ENCODE results near the gene FCRL2. TPM values are rescaled to one million over a fixed set of nuclear protein-coding genes. Genes with fewer than 3 reads are reported as not detected.
A peak's percentile ranks its signal among the peaks of the same experiment; 100 is the strongest.

The FCRL2 gene
- total RNA-seq, 2 donors from 2014 or later: not detected

GRCh38 chr1:157734321-157734720 lies 42.6 kb downstream of the FCRL2 start:
- no peaks in the 10 kb centered on the region for H3K27me3 Mint-ChIP-seq (ENCODE audit: low read depth)
- no peak overlapping the region for H3K27ac Mint-ChIP-seq
- H3K4me3 Mint-ChIP-seq: no peak overlapping the region
- no peaks in the 10 kb centered on the region for H3K36me3 Mint-ChIP-seq (ENCODE audit: insufficient read depth in 2 of 2)
- H3K9me3 Mint-ChIP-seq: no peaks in the 10 kb centered on the region
- no peak for DNase-seq
- no peak for ATAC-seq (replicated peaks in 1 of 2)
- H3K4me1 Mint-ChIP-seq (ENCODE audit: low read depth): no peaks in the 10 kb centered on the region

GRCh38 chr1:157732755-157733154 lies 44.2 kb downstream of the FCRL2 start:
- H3K9me3 Mint-ChIP-seq: peaks cover 0 to 2% of the 10 kb centered on the region in 2 donors
- H3K4me1 Mint-ChIP-seq (ENCODE audit: low read depth): no peaks in the 10 kb centered on the region
- H3K27me3 Mint-ChIP-seq (ENCODE audit: low read depth): no peaks in the 10 kb centered on the region
- peak overlapping the region; percentile 80 for H3K27ac Mint-ChIP-seq
- H3K4me3 Mint-ChIP-seq: no peak overlapping the region
- peak in 1 of 2 donors; percentile 19 for ATAC-seq (replicated peaks in 1 of 2)
- no peak for DNase-seq
- H3K36me3 Mint-ChIP-seq (ENCODE audit: insufficient read depth in 2 of 2): no peaks in the 10 kb centered on the region

DNA sequence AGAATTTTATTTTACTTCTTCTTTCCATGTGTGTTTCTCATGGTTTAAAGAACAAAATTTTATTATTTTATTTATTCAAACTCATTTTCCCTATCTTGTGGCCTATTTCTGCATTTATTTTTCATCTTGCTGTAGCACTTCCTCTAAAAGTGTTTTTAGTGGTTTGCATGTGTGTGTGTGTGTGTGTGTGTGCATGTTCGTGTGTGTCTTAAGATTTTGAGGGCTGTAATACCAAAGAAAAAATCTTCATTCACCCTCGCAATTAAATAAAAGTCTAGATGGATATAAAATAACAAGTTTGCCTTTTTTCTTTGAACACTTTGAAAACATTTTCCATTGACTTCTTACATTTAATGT lies 51.7 kb downstream of the FCRL2 start:
- Mint-ChIP-seq H3K4me1 (ENCODE audit: low read depth) (no peaks in the 10 kb centered on the region), H3K27ac (peak overlapping the region; percentile 31)
- no peak for ATAC-seq (replicated peaks in 1 of 2)

DNA sequence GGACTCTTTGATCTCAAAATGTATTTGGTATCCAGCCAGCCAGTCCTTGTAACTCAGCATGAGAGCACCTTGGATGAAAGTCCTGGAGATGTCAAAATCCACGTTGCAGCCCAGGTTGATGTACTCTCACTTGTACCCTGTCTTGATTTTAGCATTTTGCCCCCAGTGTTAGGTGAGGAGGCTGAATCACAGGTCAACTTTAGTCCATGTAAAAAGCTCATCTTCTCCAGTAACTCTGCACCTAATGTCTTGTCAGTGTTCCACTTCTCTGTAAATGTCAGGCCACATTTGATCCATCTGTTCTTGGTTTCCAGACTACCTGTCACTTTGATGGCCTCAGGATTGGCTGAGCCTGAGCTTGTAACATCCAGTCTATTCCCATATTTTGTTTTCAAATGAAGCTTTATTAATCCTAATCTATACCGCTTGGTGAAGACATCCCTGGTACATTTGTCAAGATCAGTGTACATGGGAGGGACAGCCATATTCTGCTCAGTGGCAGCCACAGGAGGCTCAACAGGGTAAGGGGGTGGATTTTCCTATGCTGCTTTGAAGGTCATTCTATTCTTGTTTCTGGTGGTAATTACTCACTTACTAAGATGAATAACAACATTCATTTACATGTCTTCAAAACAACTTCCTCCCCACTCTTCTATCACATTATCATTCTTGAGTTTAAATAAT lies 52.3 kb downstream of the FCRL2 start:
- peaks cover 4 to 10% of the 10 kb centered on the region in 2 donors for H3K9me3 Mint-ChIP-seq
- ATAC-seq (replicated peaks in 1 of 2): peak; percentile 53 to 60
- H3K36me3 Mint-ChIP-seq (ENCODE audit: insufficient read depth in 2 of 2): peaks cover 0 to 5% of the 10 kb centered on the region in 2 donors
- H3K27me3 Mint-ChIP-seq (ENCODE audit: low read depth): no peaks in the 10 kb centered on the region
- no peaks in the 10 kb centered on the region for H3K4me1 Mint-ChIP-seq (ENCODE audit: low read depth)
- H3K27ac Mint-ChIP-seq: peak overlapping the region; percentile 72
- no peak for DNase-seq
- H3K4me3 Mint-ChIP-seq: no peak overlapping the region

More for the DNA sequence above, 51.7 kb downstream of the FCRL2 start:
- Mint-ChIP-seq H3K9me3 (peaks cover 4 to 10% of the 10 kb centered on the region in 2 donors), H3K27me3 (ENCODE audit: low read depth) (no peaks in the 10 kb centered on the region), H3K4me3 (no peak overlapping the region), H3K36me3 (ENCODE audit: insufficient read depth in 2 of 2) (peaks cover 0 to 5% of the 10 kb centered on the region in 2 donors)
- no peak for DNase-seq

DNA sequence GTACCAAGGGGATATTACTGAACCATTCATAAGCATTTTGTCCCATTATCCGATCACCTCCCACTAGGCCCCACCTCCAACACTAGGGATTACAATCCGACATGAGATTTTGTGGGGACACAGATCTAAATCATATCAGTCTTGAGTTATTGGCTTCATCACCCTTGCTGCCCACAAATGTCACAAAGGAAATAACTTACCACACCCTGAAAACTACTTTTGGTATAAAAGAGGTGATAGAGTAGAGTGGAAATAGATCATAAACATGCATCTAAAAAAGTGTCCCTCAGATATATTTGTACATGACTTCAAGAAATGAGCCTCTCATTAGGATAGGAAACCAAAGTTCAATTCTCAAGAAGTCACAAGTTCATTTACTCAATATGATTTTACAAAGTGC lies 53.8 kb downstream of the FCRL2 start:
- peaks cover 0 to 5% of the 10 kb centered on the region in 2 donors for H3K36me3 Mint-ChIP-seq (ENCODE audit: insufficient read depth in 2 of 2)
- no peak overlapping the region for H3K27ac Mint-ChIP-seq
- H3K4me1 Mint-ChIP-seq (ENCODE audit: low read depth): no peaks in the 10 kb centered on the region
- no peak for ATAC-seq (replicated peaks in 1 of 2)
- H3K9me3 Mint-ChIP-seq: peaks cover 2 to 10% of the 10 kb centered on the region in 2 donors
- H3K27me3 Mint-ChIP-seq (ENCODE audit: low read depth): no peaks in the 10 kb centered on the region
- no peak for DNase-seq
- H3K4me3 Mint-ChIP-seq: no peak overlapping the region

GRCh38 chr1:157721985-157722384 lies 54.9 kb downstream of the FCRL2 start:
- H3K27ac Mint-ChIP-seq: no peak overlapping the region
- peaks cover 0 to 5% of the 10 kb centered on the region in 2 donors for H3K36me3 Mint-ChIP-seq (ENCODE audit: insufficient read depth in 2 of 2)
- H3K4me3 Mint-ChIP-seq: no peak overlapping the region
- no peaks in the 10 kb centered on the region for H3K4me1 Mint-ChIP-seq (ENCODE audit: low read depth)
- H3K9me3 Mint-ChIP-seq: peaks cover 2 to 10% of the 10 kb centered on the region in 2 donors
- DNase-seq: no peak
- no peak for ATAC-seq (replicated peaks in 1 of 2)
- H3K27me3 Mint-ChIP-seq (ENCODE audit: low read depth): no peaks in the 10 kb centered on the region

DNA sequence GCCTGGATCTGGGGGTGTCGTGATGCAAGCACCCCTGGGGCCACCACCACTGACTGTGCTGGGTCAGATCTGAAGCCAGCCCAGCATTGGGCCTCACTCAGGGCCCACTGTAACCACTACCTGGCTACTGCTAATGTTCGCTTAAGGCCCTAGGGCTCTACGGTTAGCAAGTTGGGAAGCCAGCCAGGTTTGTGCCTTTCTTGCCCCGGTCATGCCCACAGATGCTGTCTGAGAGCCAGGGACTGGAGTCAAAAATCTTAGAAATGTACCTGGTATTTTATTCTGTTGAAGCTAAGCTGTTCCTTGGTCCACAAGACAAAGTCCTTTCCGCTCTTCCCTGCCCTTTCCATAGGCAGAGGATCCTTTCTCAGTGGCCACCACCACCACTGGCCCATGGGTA lies 61.2 kb downstream of the FCRL2 start:
- no peaks in the 10 kb centered on the region for H3K4me1 Mint-ChIP-seq (ENCODE audit: low read depth)
- no peaks in the 10 kb centered on the region for H3K27me3 Mint-ChIP-seq (ENCODE audit: low read depth)
- H3K9me3 Mint-ChIP-seq: no peaks in the 10 kb centered on the region
- DNase-seq (no peak), ATAC-seq (replicated peaks in 1 of 2) (no peak)
- H3K4me3 Mint-ChIP-seq: no peak overlapping the region
- no peaks in the 10 kb centered on the region for H3K36me3 Mint-ChIP-seq (ENCODE audit: insufficient read depth in 2 of 2)
- no peak overlapping the region for H3K27ac Mint-ChIP-seq

GRCh38 chr1:157711802-157712201 lies 65.1 kb downstream of the FCRL2 start:
- no peak for DNase-seq
- Mint-ChIP-seq H3K4me1 (ENCODE audit: low read depth) (no peaks in the 10 kb centered on the region), H3K27ac (no peak overlapping the region), H3K27me3 (ENCODE audit: low read depth) (no peaks in the 10 kb centered on the region), H3K36me3 (ENCODE audit: insufficient read depth in 2 of 2) (no peaks in the 10 kb centered on the region), H3K9me3 (no peaks in the 10 kb centered on the region), H3K4me3 (no peak overlapping the region)
- no peak for ATAC-seq (replicated peaks in 1 of 2)

DNA sequence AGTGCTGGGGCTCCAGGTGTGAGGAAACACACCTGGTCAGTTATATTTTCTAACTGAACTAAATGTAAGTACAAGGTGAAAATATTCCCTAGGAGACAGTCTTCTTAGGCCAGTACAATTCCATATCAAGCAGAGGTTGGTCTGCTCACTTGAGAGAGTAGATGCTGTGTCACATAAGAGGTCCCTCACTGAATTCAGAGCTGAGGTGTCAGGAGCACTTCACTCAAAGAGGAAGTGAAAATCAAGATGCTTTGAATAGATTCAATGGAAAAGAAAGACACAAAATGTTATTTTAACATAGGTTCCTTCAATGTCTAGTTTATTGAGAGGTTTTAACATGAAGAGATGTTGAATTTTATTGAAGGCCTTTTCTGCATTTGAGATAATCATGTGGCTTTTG lies 72.1 kb downstream of the FCRL2 start:
- H3K27ac Mint-ChIP-seq: peak overlapping the region; percentile 38
- no peaks in the 10 kb centered on the region for H3K36me3 Mint-ChIP-seq (ENCODE audit: insufficient read depth in 2 of 2)
- no peak overlapping the region for H3K4me3 Mint-ChIP-seq
- no peak for DNase-seq
- H3K4me1 Mint-ChIP-seq (ENCODE audit: low read depth): no peaks in the 10 kb centered on the region
- H3K9me3 Mint-ChIP-seq: peaks cover 0 to 1% of the 10 kb centered on the region in 2 donors
- no peaks in the 10 kb centered on the region for H3K27me3 Mint-ChIP-seq (ENCODE audit: low read depth)
- no peak for ATAC-seq (replicated peaks in 1 of 2)

GRCh38 chr1:157703981-157704380 lies 73.0 kb downstream of the FCRL2 start:
- no peaks in the 10 kb centered on the region for H3K27me3 Mint-ChIP-seq (ENCODE audit: low read depth)
- no peaks in the 10 kb centered on the region for H3K4me1 Mint-ChIP-seq (ENCODE audit: low read depth)
- no peak overlapping the region for H3K4me3 Mint-ChIP-seq
- H3K9me3 Mint-ChIP-seq: peaks cover 0 to 1% of the 10 kb centered on the region in 2 donors
- ATAC-seq (replicated peaks in 1 of 2) (no peak), DNase-seq (no peak)
- peak overlapping the region; percentile 12 for H3K27ac Mint-ChIP-seq
- H3K36me3 Mint-ChIP-seq (ENCODE audit: insufficient read depth in 2 of 2): no peaks in the 10 kb centered on the region

DNA sequence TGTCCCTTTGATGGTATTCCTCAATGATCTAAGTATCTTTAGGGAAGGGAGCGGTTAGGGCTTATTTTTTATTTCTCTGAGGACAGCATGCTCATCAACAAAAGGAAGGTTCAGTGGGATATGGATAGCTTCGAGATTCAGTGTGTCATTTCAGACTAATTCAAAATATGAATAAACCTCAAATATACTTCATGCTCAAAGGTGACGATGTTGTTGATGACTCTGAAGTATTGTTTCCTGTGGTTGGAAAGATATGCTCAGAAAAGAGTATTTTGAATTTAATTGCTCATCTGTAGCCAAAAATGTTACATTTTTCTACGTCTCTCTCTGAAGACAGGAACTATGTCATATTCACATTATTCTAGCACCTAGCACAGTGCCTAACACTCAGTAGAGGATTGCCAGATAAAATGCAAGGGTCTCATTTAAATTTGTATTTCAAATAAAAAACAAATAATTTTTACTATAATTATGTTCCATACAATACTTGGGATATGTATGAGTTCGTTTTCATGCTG lies 74.6 kb downstream of the FCRL2 start:
- Mint-ChIP-seq H3K36me3 (ENCODE audit: insufficient read depth in 2 of 2) (no peaks in the 10 kb centered on the region), H3K4me3 (peak overlapping the region in 1 of 2 donors; percentile 3), H3K4me1 (ENCODE audit: low read depth) (no peaks in the 10 kb centered on the region), H3K27ac (no peak overlapping the region), H3K27me3 (ENCODE audit: low read depth) (no peaks in the 10 kb centered on the region), H3K9me3 (peaks cover 0 to 1% of the 10 kb centered on the region in 2 donors)
- ATAC-seq (replicated peaks in 1 of 2) (peak; percentile 31 to 51), DNase-seq (no peak)

GRCh38 chr1:157700732-157701131 lies 76.2 kb downstream of the FCRL2 start, which contains the start of gene FCRL3:
Gene FCRL3, minus strand, starts transcription at chr1:157700769. Its CDS starts 280 bp downstream, at chr1:157700489.
- peak within 1 kb of the TSS; percentile 72 for H3K27ac Mint-ChIP-seq

GRCh38 chr1:157700305-157700704 lies 76.6 kb downstream of the FCRL2 start:
- peak in 1 of 2 donors; percentile 8 for ATAC-seq (replicated peaks in 1 of 2)
- no peaks in the 10 kb centered on the region for H3K9me3 Mint-ChIP-seq
- H3K4me1 Mint-ChIP-seq (ENCODE audit: low read depth): no peaks in the 10 kb centered on the region
- no peak for DNase-seq
- H3K36me3 Mint-ChIP-seq (ENCODE audit: insufficient read depth in 2 of 2): no peaks in the 10 kb centered on the region
- no peaks in the 10 kb centered on the region for H3K27me3 Mint-ChIP-seq (ENCODE audit: low read depth)
- peak overlapping the region; percentile 72 for H3K27ac Mint-ChIP-seq
- H3K4me3 Mint-ChIP-seq: peak overlapping the region in 1 of 2 donors; percentile 55

More at GRCh38 chr1:157700732-157701131, 76.2 kb downstream of the FCRL2 start, which contains the start of gene FCRL3:
- no peaks in the 10 kb centered on the region for H3K36me3 Mint-ChIP-seq (ENCODE audit: insufficient read depth in 2 of 2)
- H3K27me3 Mint-ChIP-seq (ENCODE audit: low read depth): no peaks in the 10 kb centered on the region
- H3K4me3 Mint-ChIP-seq: peak within 1 kb of the TSS in 1 of 2 donors; percentile 55
- no peak for DNase-seq
- no peaks in the 10 kb centered on the region for H3K4me1 Mint-ChIP-seq (ENCODE audit: low read depth)
- ATAC-seq (replicated peaks in 1 of 2): peak in 1 of 2 donors; percentile 60
- no peaks in the 10 kb centered on the region for H3K9me3 Mint-ChIP-seq

Measured in activated T-cell treated with anti-CD3 and anti-CD28 coated beads, Interleukin-2, amount 50 U/mL, for 72 hours (primary cell).